Measurements from ENCODE around the gene TRIM15.

GRCh38 chr6:30158475-30159040, 4.8 kb upstream of the TRIM15 start:
- TF ChIP-seq, protein P1, sequence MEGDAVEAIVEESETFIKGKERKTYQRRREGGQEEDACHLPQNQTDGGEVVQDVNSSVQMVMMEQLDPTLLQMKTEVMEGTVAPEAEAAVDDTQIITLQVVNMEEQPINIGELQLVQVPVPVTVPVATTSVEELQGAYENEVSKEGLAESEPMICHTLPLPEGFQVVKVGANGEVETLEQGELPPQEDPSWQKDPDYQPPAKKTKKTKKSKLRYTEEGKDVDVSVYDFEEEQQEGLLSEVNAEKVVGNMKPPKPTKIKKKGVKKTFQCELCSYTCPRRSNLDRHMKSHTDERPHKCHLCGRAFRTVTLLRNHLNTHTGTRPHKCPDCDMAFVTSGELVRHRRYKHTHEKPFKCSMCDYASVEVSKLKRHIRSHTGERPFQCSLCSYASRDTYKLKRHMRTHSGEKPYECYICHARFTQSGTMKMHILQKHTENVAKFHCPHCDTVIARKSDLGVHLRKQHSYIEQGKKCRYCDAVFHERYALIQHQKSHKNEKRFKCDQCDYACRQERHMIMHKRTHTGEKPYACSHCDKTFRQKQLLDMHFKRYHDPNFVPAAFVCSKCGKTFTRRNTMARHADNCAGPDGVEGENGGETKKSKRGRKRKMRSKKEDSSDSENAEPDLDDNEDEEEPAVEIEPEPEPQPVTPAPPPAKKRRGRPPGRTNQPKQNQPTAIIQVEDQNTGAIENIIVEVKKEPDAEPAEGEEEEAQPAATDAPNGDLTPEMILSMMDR (optimal IDR thresholded peaks at IDR 0.05 in 1 of 3, IDR thresholded peaks at IDR 0.05 in 1 of 3, conservative IDR thresholded peaks at IDR 0.05 in 1 of 3; ENCODE audit: extremely low read depth in 1 of 3, insufficient read depth in 2 of 3, low read length in 3 of 3), result no peak
- TF ChIP-seq EZH2 (IDR thresholded peaks at IDR 0.05; ENCODE audit: low read length), result no peak
